GM18951 (cell line): ENCODE results near the gene TMX2.

ENCODE experiments used
- POLR2A ChIP-seq: IDR thresholded peaks from 4 replicates; pipeline ENCODE4 v1.6.1; 2011; ENCODE audit warnings: mild to moderate bottlenecking; ENCODE audit not compliant: insufficient read length, insufficient read depth; ENCODE audit errors: extremely low read depth
- in situ Hi-C: fragments of 300-500 bp; cut with MboI; formaldehyde crosslinking; loops from one replicate; pipeline ENCODE4 v1.12.0; 2022; ENCODE audit warnings: low sequenced_read_pairs, mixed read lengths, inconsistent platforms; ENCODE audit not compliant: unreplicated experiment

The TMX2 gene

GRCh38 chr11:57764566-57764965 lies 52.2 kb downstream of the TMX2 start:
- TF ChIP-seq POLR2A = no peak
- in situ Hi-C loops = loop anchor here (25.0 kb wide), 1 partner anchor 1348 kb away; the partner anchor contains the start of gene FAM111B

GRCh38 chr11:57764972-57765371 lies 52.6 kb downstream of the TMX2 start:
- no peak for TF ChIP-seq POLR2A
- in situ Hi-C loops = loop anchor here (25.0 kb wide), 1 partner anchor 1347 kb away; the partner anchor contains the start of gene FAM111B

GRCh38 chr11:57770793-57771192 lies 58.4 kb downstream of the TMX2 start:
- TF ChIP-seq POLR2A = no peak
- in situ Hi-C loops = loop anchor here (25.0 kb wide), 1 partner anchor 1342 kb away; the partner anchor contains the start of gene FAM111B

GRCh38 chr11:57771365-57771764 lies 59.0 kb downstream of the TMX2 start:
- no peak for TF ChIP-seq POLR2A
- in situ Hi-C loops = loop anchor here (25.0 kb wide), 1 partner anchor 1341 kb away; the partner anchor contains the start of gene FAM111B

GRCh38 chr11:57772562-57772961 lies 60.2 kb downstream of the TMX2 start:
- in situ Hi-C loops = loop anchor here (25.0 kb wide), 1 partner anchor 1340 kb away; the partner anchor contains the start of gene FAM111B
- TF ChIP-seq POLR2A = no peak

- in situ Hi-C loops = loop anchor here (25.0 kb wide), 1 partner anchor 1339 kb away; the partner anchor contains the start of gene FAM111B
- no peak for TF ChIP-seq POLR2A
Measured at GRCh38 chr11:57773026-57773598, 60.7 kb downstream of the TMX2 start.

- in situ Hi-C loops = no loop called here
- no peak for TF ChIP-seq POLR2A
Measured at GRCh38 chr11:57775491-57775890, 63.1 kb downstream of the TMX2 start.

- in situ Hi-C loops = no loop called here
- TF ChIP-seq POLR2A = no peak
Measured at GRCh38 chr11:57776031-57776521, 63.7 kb downstream of the TMX2 start.

GRCh38 chr11:57776577-57777210 lies 64.3 kb downstream of the TMX2 start:
- no peak for TF ChIP-seq POLR2A
- in situ Hi-C loops = no loop called here

- in situ Hi-C loops = no loop called here
- no peak for TF ChIP-seq POLR2A
Measured at GRCh38 chr11:57777969-57778317, 65.5 kb downstream of the TMX2 start.

GRCh38 chr11:57778318-57779037 lies 66.1 kb downstream of the TMX2 start:
- in situ Hi-C loops = no loop called here
- TF ChIP-seq POLR2A = no peak

- TF ChIP-seq POLR2A = no peak
- in situ Hi-C loops = no loop called here
Measured at GRCh38 chr11:57779276-57779675, 66.9 kb downstream of the TMX2 start.

GRCh38 chr11:57781529-57781943 lies 69.1 kb downstream of the TMX2 start:
- no peak for TF ChIP-seq POLR2A
- in situ Hi-C loops = no loop called here

- in situ Hi-C loops = no loop called here
- TF ChIP-seq POLR2A = no peak
Measured at GRCh38 chr11:57785072-57785471, 72.7 kb downstream of the TMX2 start.

GRCh38 chr11:57786436-57786835 lies 74.0 kb downstream of the TMX2 start:
- no peak for TF ChIP-seq POLR2A
- in situ Hi-C loops = no loop called here
